HG03521 (cell line): ENCODE data around the gene ZNF678.
"Not testable (repeated sequence)": the region's sequence is repeated elsewhere in the genome, so short reads cannot be mapped to it uniquely, and the experiment has no call there.

ENCODE experiments used
- ATAC-seq: cut with Tn5 transposase; IDR thresholded peaks from one replicate; pipeline ENCODE4 v1.9.1; 2021; ENCODE audit warnings: mild to moderate bottlenecking, moderate library complexity; ENCODE audit not compliant: unreplicated experiment

Gene ZNF678

DNA sequence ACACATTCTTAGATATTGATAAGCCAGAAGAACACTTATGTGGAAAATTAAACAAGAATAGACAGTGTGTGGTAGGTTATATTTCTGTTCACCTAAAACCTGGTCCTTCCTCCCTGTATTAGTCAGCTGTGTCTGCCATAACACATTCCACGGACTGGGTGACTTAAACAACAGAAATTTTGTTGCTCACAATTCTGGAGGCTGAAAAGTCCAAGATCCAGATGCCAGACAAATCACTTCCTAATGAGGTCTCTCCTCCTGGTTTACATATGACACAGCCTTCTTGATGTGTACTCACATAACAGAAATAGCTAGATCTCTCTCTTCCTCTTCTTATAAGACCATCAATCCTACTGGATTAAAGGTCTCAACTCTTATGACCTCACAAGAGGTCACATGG is 146.1 kb downstream of the ZNF678 start:
- no peak for ATAC-seq

DNA sequence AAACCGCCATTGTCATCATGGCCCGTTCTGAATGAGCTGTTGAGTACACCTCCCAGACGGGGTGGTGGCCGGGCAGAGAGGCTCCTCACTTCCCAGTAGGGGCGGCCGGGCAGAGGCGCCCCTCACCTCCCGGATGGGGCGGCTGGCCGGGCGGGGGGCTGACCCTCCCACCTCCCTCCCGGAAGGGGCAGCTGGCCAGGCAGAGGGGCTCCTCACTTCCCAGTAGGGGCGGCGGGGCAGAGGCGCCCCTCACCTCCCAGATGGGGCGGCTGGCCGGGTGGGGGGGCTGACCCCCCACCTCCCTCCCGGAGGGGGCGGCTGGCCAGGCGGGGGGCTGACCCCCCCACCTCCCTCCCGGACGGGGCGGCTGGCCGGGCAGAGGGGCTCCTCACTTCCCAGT is 147.1 kb downstream of the ZNF678 start:
- ATAC-seq = not testable (repeated sequence)

DNA sequence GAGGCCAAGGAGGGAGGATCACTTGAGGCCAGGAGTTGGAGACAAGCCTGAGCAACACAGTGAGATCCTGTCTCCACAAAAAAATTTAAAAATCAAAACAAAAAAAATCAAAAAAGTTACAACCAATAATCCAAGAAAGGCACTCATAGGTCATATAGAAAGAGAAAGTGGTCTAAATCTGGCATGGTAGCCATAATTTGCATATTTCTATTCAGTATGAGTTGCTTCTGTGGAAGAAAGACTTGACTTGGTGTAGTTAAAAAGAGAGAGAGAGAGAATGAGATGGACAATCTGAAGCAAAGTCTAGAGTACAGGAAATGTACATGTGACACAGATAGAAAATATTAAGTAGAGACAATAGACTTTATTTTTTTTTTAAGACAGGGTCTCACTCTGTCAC is 149.3 kb downstream of the ZNF678 start:
- ATAC-seq = no peak

DNA sequence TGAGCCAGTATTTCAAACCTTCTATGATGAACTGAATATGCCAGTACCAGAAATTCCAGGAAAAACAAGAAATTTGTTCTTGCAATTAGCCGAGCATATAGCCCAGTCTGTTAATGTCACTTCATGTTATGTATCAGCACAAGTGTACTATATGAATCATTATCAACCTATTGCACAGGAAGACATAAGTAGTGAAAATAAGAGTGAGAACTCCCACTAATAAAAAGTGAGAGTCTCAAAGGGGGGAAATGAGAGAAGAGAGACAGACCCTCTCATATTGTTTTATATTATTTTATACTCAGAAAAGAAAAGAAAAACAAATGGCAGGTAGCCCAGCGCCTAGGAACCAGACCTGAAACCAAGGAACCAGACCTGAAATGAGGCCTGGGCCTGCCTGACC is 155.6 kb downstream of the ZNF678 start:
- ATAC-seq = no peak

DNA sequence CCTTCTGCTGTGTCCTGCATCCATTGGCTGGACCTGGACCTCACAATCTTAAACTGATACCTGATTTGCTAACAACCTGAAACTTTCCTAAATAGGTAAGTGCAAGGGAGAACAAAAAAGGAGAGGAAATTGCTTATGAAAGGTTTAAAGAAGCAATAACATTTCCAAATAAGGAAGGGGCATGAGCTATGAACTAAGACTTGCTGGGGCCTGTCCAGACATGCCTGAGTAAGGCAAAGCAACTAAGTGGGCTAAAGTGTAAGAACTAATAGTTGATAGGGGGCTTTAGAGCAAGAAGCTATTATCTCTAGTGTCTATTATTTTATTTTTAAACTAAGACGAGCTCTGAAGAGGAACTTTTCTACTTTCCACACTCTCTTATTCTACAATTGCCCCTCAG is 160.1 kb downstream of the ZNF678 start:
- no peak for ATAC-seq

DNA sequence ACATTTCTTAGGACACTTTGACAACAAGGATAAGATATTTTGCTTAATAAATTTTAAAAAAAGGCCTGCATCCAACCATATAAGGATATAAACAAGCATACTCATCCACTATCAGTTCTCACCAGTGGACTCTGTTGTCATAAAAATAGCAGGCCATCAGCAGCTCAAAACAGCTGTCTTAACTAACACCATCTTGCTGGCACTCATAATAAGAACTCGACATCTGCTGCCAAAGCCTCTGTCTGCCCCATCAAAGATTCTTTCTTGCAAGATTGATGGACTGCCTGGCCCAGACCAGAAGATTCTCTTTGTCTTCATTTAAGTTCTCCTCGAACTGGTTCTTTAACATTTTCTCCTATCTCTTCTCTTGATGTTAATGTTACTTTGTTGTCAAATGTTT is 161.7 kb downstream of the ZNF678 start:
- ATAC-seq = no peak

DNA sequence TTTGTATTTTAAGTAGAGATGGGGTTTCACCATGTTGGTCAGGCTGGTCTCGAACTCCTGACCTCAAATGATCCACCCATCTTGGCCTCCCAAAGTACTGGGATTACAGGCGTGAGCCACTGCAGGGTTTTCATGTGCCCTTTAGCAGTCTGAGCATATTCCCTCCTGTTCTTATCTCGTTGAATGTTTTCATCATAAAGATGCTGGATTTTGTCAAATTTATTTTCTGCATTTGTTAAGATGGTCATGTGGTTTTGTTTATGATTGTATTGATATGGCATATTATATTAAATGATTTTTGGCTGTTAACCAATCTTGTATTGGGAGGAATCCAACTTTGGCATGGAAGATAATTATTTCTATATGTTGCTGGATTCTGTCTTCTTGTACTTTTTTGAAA is 163.0 kb downstream of the ZNF678 start:
- no peak for ATAC-seq
